OCI-LY7 (cell line): ENCODE results near the gene ESRP2. TPM values are rescaled to one million over a fixed set of nuclear protein-coding genes. Genes with fewer than 3 reads are reported as not detected.

Experiments used
- BruUV-seq: library from RNA; stranded (reverse); fragments of 400-500 nt; replicated peaks from 2 replicates; lab custom pipeline; 2021; lab: Mats Ljungman, UMichigan
- CTCF ChIA-PET: fragments of 300-600 bp; sonication (Branson Sonifier 250); formaldehyde crosslinking; loops from one replicate; lab custom pipeline; 2022; ENCODE audit warnings: antibody characterized with exemption; ENCODE audit not compliant: unreplicated experiment; lab: Charles Lee
- POLR2A ChIA-PET: fragments of 300-600 bp; sonication (Branson Sonifier 250); formaldehyde crosslinking; loops from one replicate; lab custom pipeline; 2022; ENCODE audit warnings: antibody characterized with exemption; lab: Charles Lee
- DNase-seq: peaks from one replicate; pipeline ENCODE4 v3.0.0-alpha.2; 2015; ENCODE audit warnings: low spot score
- H2AFZ ChIP-seq: fragments of 200-600 bp; sonication (generic), shearing (Covaris generic); 2 replicates; pipeline ENCODE4 v1.6.1; 2014; ENCODE audit warnings: mild to moderate bottlenecking, antibody characterized with exemption, low read length, moderate library complexity
- H3K27ac ChIP-seq: fragments of 200-600 bp; sonication (generic); 2 replicates; pipeline ENCODE4 v1.5.1; 2014; ENCODE audit warnings: mixed run types, low read depth, mild to moderate bottlenecking, moderate library complexity, low read length, inconsistent platforms; ENCODE audit not compliant: poor library complexity, severe bottlenecking
- H3K36me3 ChIP-seq: fragments of 200-600 bp; sonication (generic); 2 replicates; pipeline ENCODE4 v1.6.1; 2014; ENCODE audit warnings: mild to moderate bottlenecking, antibody characterized with exemption, low read length, moderate library complexity, mixed read lengths; ENCODE audit not compliant: insufficient read depth
- H3K4me1 ChIP-seq: fragments of 200-600 bp; sonication (generic); 2 replicates; pipeline ENCODE4 v1.5.1; 2014; ENCODE audit warnings: mild to moderate bottlenecking, low read length; ENCODE audit not compliant: insufficient read depth, poor library complexity, severe bottlenecking
- H3K4me2 ChIP-seq: fragments of 200-600 bp; sonication (generic); 2 replicates; pipeline ENCODE4 v1.6.1; 2014; ENCODE audit warnings: mild to moderate bottlenecking, low read length
- H3K4me3 ChIP-seq: fragments of 200-600 bp; sonication (generic); 2 replicates; pipeline ENCODE4 v1.5.1; 2014; ENCODE audit warnings: mild to moderate bottlenecking, low read depth, low read length; ENCODE audit not compliant: poor library complexity, severe bottlenecking
- H3K79me2 ChIP-seq: fragments of 200-600 bp; sonication (generic); 2 replicates; pipeline ENCODE4 v1.6.1; 2016; ENCODE audit warnings: low read depth, mild to moderate bottlenecking, low read length, moderate library complexity, mixed read lengths; ENCODE audit not compliant: insufficient read depth
- H3K9me2 ChIP-seq: fragments of 200-600 bp; sonication (generic); 2 replicates; pipeline ENCODE4 v1.6.1; 2016; ENCODE audit warnings: mild to moderate bottlenecking, low read length, mixed read lengths; ENCODE audit not compliant: insufficient read depth
- H3K9me3 ChIP-seq: fragments of 200-600 bp; sonication (generic); 2 replicates; pipeline ENCODE4 v1.6.1; 2014; ENCODE audit warnings: mild to moderate bottlenecking, mixed run types, low read length, mixed read lengths
- H4K20me1 ChIP-seq: fragments of 200-600 bp; sonication (generic); 2 replicates; pipeline ENCODE4 v1.6.1; 2014; ENCODE audit warnings: mild to moderate bottlenecking, antibody characterized with exemption, low read length, moderate library complexity, mixed read lengths; ENCODE audit not compliant: insufficient read depth
- CTCF ChIP-seq: fragments of 200-600 bp; sonication (generic); conservative IDR thresholded peaks from 2 replicates; pipeline ENCODE4 v1.5.1; 2014; ENCODE audit warnings: mild to moderate bottlenecking, antibody characterized with exemption, low read length, moderate library complexity, mixed read lengths
- EZH2phosphoT487 ChIP-seq: fragments of 200-600 bp; sonication (generic); IDR thresholded peaks from 2 replicates; pipeline ENCODE4 v1.6.1; 2018; ENCODE audit warnings: low read depth, borderline replicate concordance, mild to moderate bottlenecking, mixed run types, antibody characterized with exemption, low read length, moderate library complexity, mixed read lengths
- intact Hi-C: fragments of 100-400 bp; cut with micrococcal nuclease; formaldehyde crosslinking; loops from one replicate; pipeline ENCODE4 v1.10.0; 2022; ENCODE audit not compliant: unreplicated experiment
- total RNA-seq, 2 experiments: library from RNA; depleted of rRNA in 1 of 2; stranded (reverse); fragments of >200 nt in 1 of 2; shearing (Covaris generic) in 1 of 2; gene quantifications; 2 replicates each; pipeline ENCODE4 v1.2.3, GENCODE V29; 2014 to 2022

ESRP2 gene
- total RNA-seq, 2 experiments from 2014 or later = not detected

- H3K4me1 ChIP-seq = peaks cover 36% of the 10 kb centered on the region
- H3K79me2 ChIP-seq = no peaks in the 10 kb centered on the region
- intact Hi-C loops = no loop called here
- BruUV-seq = no TSS peak
- no peak overlapping the region for H3K4me3 ChIP-seq
- H2AFZ ChIP-seq = no peak overlapping the region
- no peaks in the 10 kb centered on the region for H3K9me2 ChIP-seq
- H3K4me2 ChIP-seq = peak overlapping the region; percentile 77; the same call in 1 of the 2 replicates
- H3K27ac ChIP-seq = no peak overlapping the region
- H4K20me1 ChIP-seq = no peaks in the 10 kb centered on the region
- no peak for TF ChIP-seq CTCF
- TF ChIP-seq EZH2phosphoT487 = no peak
- H3K36me3 ChIP-seq = peaks cover 2% of the 10 kb centered on the region; the same call in 1 of the 2 replicates
- H3K9me3 ChIP-seq = no peaks in the 10 kb centered on the region
- ChIA-PET POLR2A (interaction anchor here (0.6 kb wide), 1 partner anchor 45 kb away, joined by 3 read pairs; no protein-coding TSS in a partner anchor), CTCF (no interaction called here)
- no peak for DNase-seq
Measured at GRCh38 chr16:68235108-68235886, 630 bp downstream of the ESRP2 start.

- Histone ChIP-seq H3K9me2 (no peaks in the 10 kb centered on the region), H3K36me3 (peaks cover 11% of the 10 kb centered on the region; the same call in 1 of the 2 replicates), H3K4me3 (no peak overlapping the region), H4K20me1 (no peaks in the 10 kb centered on the region), H3K4me2 (peak overlapping the region; percentile 0; the same call in 1 of the 2 replicates), H3K27ac (peak overlapping the region; percentile 18), H3K79me2 (no peaks in the 10 kb centered on the region), H3K9me3 (no peaks in the 10 kb centered on the region), H2AFZ (no peak overlapping the region), H3K4me1 (peaks cover 32% of the 10 kb centered on the region)
- BruUV-seq = no TSS peak
- intact Hi-C loops = no loop called here
- ChIA-PET CTCF (no interaction called here), POLR2A (interaction anchor here (0.6 kb wide), 1 partner anchor 46 kb away, joined by 3 read pairs; no protein-coding TSS in a partner anchor)
- no peak for TF ChIP-seq EZH2phosphoT487
- no peak for TF ChIP-seq CTCF
- DNase-seq = no peak
Measured at GRCh38 chr16:68234188-68235107, 1.5 kb downstream of the ESRP2 start.
